Omental fat pad (tissue), 4 donors: ENCODE results near the gene FJX1. TPM values are rescaled to one million over a fixed set of nuclear protein-coding genes. Genes with fewer than 3 reads are reported as not detected.

Source experiments
- ATAC-seq: fragments of 150-250 bp; one replicate; pipeline ENCODE4 v1.9.1; 2016; ENCODE audit warnings: mild to moderate bottlenecking, moderate library complexity; ENCODE audit not compliant: low FRiP score
- DNase-seq: peaks from one replicate; pipeline ENCODE4 v3.0.0-alpha.2; 2019; ENCODE audit warnings: low spot score
- CTCF ChIP-seq, 3 donors: fragments of 450-650 bp; IDR thresholded peaks; one replicate each; pipeline ENCODE4 v1.5.1; 2016 to 2017; ENCODE audit warnings: antibody characterized with exemption in 3 of 3, mild to moderate bottlenecking in 3 of 3, moderate library complexity in 2 of 3
- total RNA-seq, 4 donors: library from RNA; depleted of rRNA; stranded (reverse); fragments of >200 nt; gene quantifications; one replicate each; pipeline ENCODE4 v1.1.0, GENCODE V29; 2016

The FJX1 gene
- total RNA-seq, 4 donors from 2014 or later = 3.3 to 48.4 (median 9.4) TPM

GRCh38 chr11:35614939-35615569, 3.2 kb upstream of the FJX1 start:
- no peak for ATAC-seq
- TF ChIP-seq CTCF (IDR thresholded peaks at IDR 0.05) = no peak

GRCh38 chr11:35615921-35616900, 2.0 kb upstream of the FJX1 start:
- DNase-seq = no peak
- no peak for TF ChIP-seq CTCF (IDR thresholded peaks at IDR 0.05)
- ATAC-seq = no peak

More at GRCh38 chr11:35614939-35615569, 3.2 kb upstream of the FJX1 start:
- DNase-seq = no peak

- ATAC-seq (no peak), DNase-seq (no peak)
- no peak for TF ChIP-seq CTCF (IDR thresholded peaks at IDR 0.05)
Observed at GRCh38 chr11:35617316-35617686, 959 bp upstream of the FJX1 start.

- TF ChIP-seq CTCF (IDR thresholded peaks at IDR 0.05) = no peak
- ATAC-seq (peak; percentile 45), DNase-seq (no peak)
Observed at GRCh38 chr11:35618497-35619115, 346 bp downstream of the FJX1 start.

- DNase-seq = no peak
- TF ChIP-seq CTCF (IDR thresholded peaks at IDR 0.05) = no peak
- peak; percentile 29 for ATAC-seq
Observed at GRCh38 chr11:35619116-35619854, 1.0 kb downstream of the FJX1 start.

GRCh38 chr11:35619855-35620640, 1.8 kb downstream of the FJX1 start:
- ATAC-seq = no peak

More at GRCh38 chr11:35619855-35620640, 1.8 kb downstream of the FJX1 start:
- TF ChIP-seq CTCF (IDR thresholded peaks at IDR 0.05) = no peak
- DNase-seq = no peak
